ENCODE results near the gene RSBN1.

- TF ChIP-seq EZH2 (IDR thresholded peaks at IDR 0.05) (no peak), POLR2AphosphoS5 (IDR thresholded peaks at IDR 0.05; ENCODE audit: borderline replicate concordance, low read depth, low read length) (no peak)
Observed at GRCh38 chr1:113792986-113793385, 19.3 kb downstream of the RSBN1 start.
